Right lobe of liver (tissue), 4 donors: ENCODE results near the gene ATP6V1F.

ENCODE experiments used
- CTCF ChIP-seq, 4 donors: fragments of 200-600 bp in 3 of 4; fragments of 450-650 bp in 1 of 4; IDR thresholded peaks; one replicate each; pipeline versions ENCODE4 v1.5.1 to v1.8.0; 2016 to 2022; ENCODE audit warnings: antibody characterized with exemption in 4 of 4, mild to moderate bottlenecking in 2 of 4
- POLR2A ChIP-seq: fragments of 450-650 bp; IDR thresholded peaks from one replicate; pipeline ENCODE4 v1.6.1; 2017; ENCODE audit warnings: antibody characterized with exemption, mild to moderate bottlenecking
- donor health status: DM: no; HTN: no; CAD: no.
- donor health status: DM: no; HTN: no; CAD: no.
- donor health status: DM: no; HTN: yes; CAD: no.

- no peak for TF ChIP-seq CTCF (IDR thresholded peaks at IDR 0.05)
- TF ChIP-seq POLR2A: no peak
Observed at GRCh38 chr7:128900237-128900636, 37.6 kb downstream of the ATP6V1F start.
